Measurements from ENCODE around the gene ZNF644.
"Not testable (repeated sequence)": the region's sequence is repeated elsewhere in the genome, so short reads cannot be mapped to it uniquely, and the experiment has no call there.

ZNF644 gene

DNA sequence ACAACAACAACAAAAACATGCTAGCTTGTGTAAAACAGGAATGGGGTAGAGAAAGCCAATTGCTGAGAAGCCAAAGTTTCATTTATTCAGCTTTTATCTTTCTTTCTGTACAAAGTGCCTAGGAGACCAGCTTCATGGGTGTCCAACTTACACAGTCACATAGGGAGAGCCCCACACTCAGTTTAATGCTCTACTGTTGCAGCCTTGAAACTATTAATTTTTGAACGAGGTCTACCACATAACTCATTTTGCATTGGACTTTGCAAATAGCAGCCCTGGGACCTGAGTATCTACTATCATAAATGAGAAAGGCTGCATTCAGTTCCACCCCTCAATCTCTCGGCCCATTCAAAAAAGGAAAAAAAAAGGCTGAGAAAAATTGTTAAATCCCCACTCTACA is 98.8 kb downstream of the ZNF644 start:
- DNase-seq (ENCODE audit: low read depth): no peak
- TF ChIP-seq, protein P1, sequence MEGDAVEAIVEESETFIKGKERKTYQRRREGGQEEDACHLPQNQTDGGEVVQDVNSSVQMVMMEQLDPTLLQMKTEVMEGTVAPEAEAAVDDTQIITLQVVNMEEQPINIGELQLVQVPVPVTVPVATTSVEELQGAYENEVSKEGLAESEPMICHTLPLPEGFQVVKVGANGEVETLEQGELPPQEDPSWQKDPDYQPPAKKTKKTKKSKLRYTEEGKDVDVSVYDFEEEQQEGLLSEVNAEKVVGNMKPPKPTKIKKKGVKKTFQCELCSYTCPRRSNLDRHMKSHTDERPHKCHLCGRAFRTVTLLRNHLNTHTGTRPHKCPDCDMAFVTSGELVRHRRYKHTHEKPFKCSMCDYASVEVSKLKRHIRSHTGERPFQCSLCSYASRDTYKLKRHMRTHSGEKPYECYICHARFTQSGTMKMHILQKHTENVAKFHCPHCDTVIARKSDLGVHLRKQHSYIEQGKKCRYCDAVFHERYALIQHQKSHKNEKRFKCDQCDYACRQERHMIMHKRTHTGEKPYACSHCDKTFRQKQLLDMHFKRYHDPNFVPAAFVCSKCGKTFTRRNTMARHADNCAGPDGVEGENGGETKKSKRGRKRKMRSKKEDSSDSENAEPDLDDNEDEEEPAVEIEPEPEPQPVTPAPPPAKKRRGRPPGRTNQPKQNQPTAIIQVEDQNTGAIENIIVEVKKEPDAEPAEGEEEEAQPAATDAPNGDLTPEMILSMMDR (IDR thresholded peaks at IDR 0.05; ENCODE audit: low read length, missing control alignments): no peak
- no peak overlapping the region for H3K4me3 ChIP-seq (replicated peaks; ENCODE audit: low read depth, low read length)

DNA sequence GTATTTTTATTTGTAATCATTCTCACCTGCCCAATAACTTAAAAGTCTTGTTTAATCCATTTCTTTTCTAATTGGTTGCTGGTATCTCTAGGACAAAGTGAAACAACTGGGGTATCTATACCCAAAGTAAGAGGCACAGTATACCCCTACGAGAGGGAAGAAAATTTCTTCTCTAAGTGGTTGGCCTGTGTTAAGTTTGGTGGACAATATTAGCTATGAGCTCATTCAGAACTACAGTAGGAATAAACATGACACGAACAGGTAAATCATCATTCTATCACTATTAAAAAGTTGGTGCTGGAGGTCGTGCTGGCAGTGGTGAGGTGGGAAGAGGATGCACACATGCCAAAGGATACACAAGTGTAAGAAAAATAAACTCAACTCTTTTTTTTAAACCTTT is 99.6 kb downstream of the ZNF644 start:
- no peak for DNase-seq (ENCODE audit: low read depth)
- no peak overlapping the region for H3K4me3 ChIP-seq (replicated peaks; ENCODE audit: low read depth, low read length)
- TF ChIP-seq, protein P1 (IDR thresholded peaks at IDR 0.05; ENCODE audit: low read length, missing control alignments): no peak

DNA sequence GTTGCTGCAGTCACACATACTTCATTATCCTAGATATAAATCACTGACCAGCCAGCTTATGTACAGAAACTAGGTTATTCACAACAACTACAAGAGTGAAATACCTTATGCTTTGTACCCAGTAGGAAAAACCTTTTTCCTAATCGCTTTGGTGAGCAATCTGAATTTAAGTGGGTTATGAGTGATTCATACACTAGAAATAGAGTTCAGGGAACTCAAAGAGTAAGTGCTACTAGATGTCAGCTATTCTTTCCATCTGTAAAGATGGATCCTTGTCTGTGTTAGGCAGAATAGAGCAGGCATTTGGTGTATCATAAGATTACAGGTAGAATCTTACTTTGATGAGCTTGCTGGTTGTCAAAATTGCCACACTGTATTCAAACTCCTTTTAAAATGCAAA is 101.9 kb downstream of the ZNF644 start:
- H3K4me3 ChIP-seq (replicated peaks; ENCODE audit: low read depth, low read length): no peak overlapping the region
- TF ChIP-seq, protein P1 (IDR thresholded peaks at IDR 0.05; ENCODE audit: low read length, missing control alignments): no peak
- no peak for DNase-seq (ENCODE audit: low read depth)

DNA sequence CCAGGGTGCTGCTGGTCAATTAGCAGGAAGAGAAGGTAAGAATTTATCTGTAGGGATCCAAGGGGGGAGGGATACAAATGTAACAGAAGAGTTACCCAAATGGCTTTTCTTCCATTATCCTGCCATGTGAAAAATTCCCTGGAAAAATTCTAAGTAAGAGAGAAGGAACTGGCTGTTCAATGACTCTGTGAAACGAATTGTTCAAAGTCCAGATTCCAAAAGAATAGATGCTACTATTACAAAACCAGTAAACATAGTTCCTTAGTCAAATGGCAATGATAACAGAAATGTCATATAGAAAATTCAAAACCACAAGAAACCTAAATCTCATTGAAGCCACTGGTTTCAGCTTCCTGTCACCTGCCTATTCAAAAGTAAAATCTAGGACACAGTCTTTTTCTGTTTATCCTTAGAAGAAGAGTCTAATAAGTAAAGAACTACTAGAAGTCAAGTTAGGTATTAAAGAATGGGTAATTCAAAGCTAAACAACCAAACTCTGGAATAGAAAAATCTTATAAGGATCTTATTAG is 102.6 kb downstream of the ZNF644 start:
- no peak overlapping the region for H3K4me3 ChIP-seq (replicated peaks; ENCODE audit: low read depth, low read length)
- TF ChIP-seq, protein P1 (IDR thresholded peaks at IDR 0.05; ENCODE audit: low read length, missing control alignments): no peak
- no peak for DNase-seq (ENCODE audit: low read depth)

- no peak for DNase-seq (ENCODE audit: low read depth)
- H3K4me3 ChIP-seq (replicated peaks; ENCODE audit: low read depth, low read length): no peak overlapping the region
- TF ChIP-seq, protein P1 (IDR thresholded peaks at IDR 0.05; ENCODE audit: low read length, missing control alignments): no peak
Observed at GRCh38 chr1:90911353-90911752, 110.5 kb downstream of the ZNF644 start.

DNA sequence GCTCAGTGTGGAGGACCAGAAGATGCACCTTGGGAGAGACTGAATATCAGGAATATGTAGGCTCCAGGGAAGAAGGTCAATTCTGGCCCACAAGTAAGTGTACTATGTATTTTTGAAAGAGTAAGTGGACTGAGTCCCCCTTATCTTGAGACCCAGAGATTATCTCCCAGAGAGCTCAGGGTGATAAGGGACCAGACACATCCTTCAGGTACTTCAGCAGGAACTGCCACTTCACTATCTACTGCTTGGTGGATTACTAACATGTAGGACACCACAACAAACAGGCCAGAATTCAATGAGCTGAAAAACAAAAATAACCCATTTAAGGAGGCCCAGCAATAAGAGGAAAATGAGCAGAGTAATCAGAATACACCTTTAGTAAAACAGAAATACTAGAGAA is 119.2 kb downstream of the ZNF644 start:
- TF ChIP-seq, protein P1 (IDR thresholded peaks at IDR 0.05; ENCODE audit: low read length, missing control alignments): no peak
- DNase-seq (ENCODE audit: low read depth): no peak
- H3K4me3 ChIP-seq (replicated peaks; ENCODE audit: low read depth, low read length): no peak overlapping the region

GRCh38 chr1:90899263-90899662 is 122.6 kb downstream of the ZNF644 start:
- no peak overlapping the region for H3K4me3 ChIP-seq (replicated peaks; ENCODE audit: low read depth, low read length)
- no peak for DNase-seq (ENCODE audit: low read depth)
- TF ChIP-seq, protein P1 (IDR thresholded peaks at IDR 0.05; ENCODE audit: low read length, missing control alignments): no peak

GRCh38 chr1:90893679-90894078 is 128.2 kb downstream of the ZNF644 start:
- not testable (repeated sequence) for H3K4me3 ChIP-seq (replicated peaks; ENCODE audit: low read depth, low read length); DNase-seq (ENCODE audit: low read depth)

DNA sequence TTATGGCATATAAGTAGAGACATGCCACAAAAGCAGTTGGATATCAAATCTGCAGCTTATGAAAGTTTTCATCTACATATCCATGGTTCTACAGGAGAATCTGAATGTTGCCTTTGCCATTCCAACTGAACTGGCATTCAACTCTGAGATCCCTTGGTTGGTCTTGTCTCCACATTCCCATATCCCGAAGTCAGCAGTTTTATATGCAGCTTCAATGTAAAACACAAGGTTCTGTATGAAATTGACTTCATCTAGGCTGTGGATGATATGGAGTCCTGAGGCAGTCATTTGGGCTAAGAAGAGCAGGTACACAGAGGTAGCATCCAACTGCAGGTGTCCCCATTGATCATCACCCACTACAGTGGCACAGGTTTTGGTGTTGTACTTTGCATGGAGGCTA is 129.0 kb downstream of the ZNF644 start:
- not testable (repeated sequence) for DNase-seq (ENCODE audit: low read depth); H3K4me3 ChIP-seq (replicated peaks; ENCODE audit: low read depth, low read length)

DNA sequence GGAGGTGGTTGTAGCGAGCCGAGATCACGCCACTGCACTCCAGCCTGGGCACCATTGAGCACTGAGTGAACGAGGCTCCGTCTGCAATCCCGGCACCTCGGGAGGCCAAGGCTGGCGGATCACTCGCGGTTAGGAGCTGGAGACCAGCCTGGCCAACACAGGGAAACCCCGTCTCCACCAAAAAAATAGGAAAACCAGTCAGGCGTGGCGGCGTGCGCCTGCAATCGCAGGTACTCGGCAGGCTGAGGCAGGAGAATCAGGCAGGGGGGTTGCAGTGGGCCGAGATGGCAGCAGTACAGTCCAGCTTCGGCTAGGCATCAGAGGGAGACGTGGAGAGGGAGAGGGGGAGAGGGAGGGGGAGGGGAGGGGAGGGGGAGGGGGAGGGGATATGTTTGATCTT is 129.6 kb downstream of the ZNF644 start:
- not testable (repeated sequence) for H3K4me3 ChIP-seq (replicated peaks; ENCODE audit: low read depth, low read length); DNase-seq (ENCODE audit: low read depth)

- DNase-seq (ENCODE audit: low read depth); H3K4me3 ChIP-seq (replicated peaks; ENCODE audit: low read depth, low read length): not testable (repeated sequence)
Observed at GRCh38 chr1:90891756-90892155, 130.1 kb downstream of the ZNF644 start.
